ENCODE results near the gene TNS3.

The TNS3 gene

GRCh38 chr7:47490501-47491265, 91.2 kb downstream of the TNS3 start:
- H3K4me3 ChIP-seq (ENCODE audit: low read depth, low read length) = no peak overlapping the region

DNA sequence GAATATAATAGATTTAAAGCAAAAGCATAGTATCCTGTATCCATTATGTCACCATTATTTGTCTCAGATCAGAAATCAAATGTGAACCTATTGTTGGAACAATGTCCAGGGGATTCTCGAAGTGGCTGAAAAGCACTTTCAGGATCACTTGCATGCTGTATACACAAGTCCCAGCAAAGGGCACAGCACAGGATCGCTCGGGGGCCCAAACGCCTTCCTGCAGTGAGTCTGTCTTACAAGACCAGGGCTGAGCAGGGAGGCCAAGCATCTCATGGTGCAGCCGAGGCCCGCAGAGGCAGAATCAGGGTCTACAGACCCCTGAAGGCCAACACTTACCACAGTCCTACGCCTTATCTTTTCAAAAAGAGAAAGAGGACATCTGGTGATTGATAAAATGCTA, 92.3 kb downstream of the TNS3 start:
- H3K4me3 ChIP-seq (ENCODE audit: low read depth, low read length) = no peak overlapping the region

- no peak overlapping the region for H3K4me3 ChIP-seq (ENCODE audit: low read depth, low read length)
These were observed 93.0 kb downstream of the TNS3 start for GRCh38 chr7:47488969-47489342.

DNA sequence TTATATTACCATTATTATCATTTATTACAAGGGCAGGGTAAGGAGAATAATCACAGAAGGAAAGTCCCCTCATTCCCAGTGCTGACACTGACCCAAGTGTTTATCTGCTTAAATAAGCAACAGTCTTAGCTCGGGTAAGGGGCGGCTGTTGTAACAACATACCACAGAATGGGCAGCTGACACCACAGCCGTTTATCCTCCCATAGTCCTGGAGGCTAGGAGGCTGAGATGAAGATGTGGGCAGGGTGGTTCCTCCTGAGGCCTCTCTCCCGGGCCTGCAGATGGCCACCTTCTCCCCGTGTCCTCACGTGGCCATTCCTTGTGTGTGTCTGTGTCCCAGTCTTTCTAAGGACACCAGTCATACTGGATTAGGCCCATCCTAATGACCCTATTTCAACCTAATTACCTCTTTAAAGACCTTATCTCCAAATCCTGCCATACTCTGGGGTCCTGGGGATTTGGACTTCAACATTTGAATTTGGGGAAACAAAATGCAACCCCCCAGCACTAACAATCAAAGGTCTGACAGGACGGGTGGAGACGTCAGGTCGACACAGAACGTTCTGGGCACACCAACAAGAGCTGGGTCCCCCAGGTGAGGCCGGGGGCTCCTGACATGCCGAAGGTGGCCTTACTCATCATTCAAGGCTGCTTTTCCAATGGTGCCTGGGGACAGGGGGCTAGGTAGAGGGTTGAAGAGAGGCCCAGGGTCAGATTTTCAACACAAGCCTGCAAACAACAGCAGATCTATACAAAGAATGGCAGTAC, 93.5 kb downstream of the TNS3 start:
- no peak overlapping the region for H3K4me3 ChIP-seq (ENCODE audit: low read depth, low read length)

- H3K4me3 ChIP-seq (ENCODE audit: low read depth, low read length) = no peak overlapping the region
These were observed 96.1 kb downstream of the TNS3 start for GRCh38 chr7:47485640-47486435.

- H3K4me3 ChIP-seq (ENCODE audit: low read depth, low read length) = no peak overlapping the region
These were observed 96.8 kb downstream of the TNS3 start for GRCh38 chr7:47484923-47485639.

- H3K4me3 ChIP-seq (ENCODE audit: low read depth, low read length) = no peak overlapping the region
These were observed 97.5 kb downstream of the TNS3 start for GRCh38 chr7:47484457-47484856.

DNA sequence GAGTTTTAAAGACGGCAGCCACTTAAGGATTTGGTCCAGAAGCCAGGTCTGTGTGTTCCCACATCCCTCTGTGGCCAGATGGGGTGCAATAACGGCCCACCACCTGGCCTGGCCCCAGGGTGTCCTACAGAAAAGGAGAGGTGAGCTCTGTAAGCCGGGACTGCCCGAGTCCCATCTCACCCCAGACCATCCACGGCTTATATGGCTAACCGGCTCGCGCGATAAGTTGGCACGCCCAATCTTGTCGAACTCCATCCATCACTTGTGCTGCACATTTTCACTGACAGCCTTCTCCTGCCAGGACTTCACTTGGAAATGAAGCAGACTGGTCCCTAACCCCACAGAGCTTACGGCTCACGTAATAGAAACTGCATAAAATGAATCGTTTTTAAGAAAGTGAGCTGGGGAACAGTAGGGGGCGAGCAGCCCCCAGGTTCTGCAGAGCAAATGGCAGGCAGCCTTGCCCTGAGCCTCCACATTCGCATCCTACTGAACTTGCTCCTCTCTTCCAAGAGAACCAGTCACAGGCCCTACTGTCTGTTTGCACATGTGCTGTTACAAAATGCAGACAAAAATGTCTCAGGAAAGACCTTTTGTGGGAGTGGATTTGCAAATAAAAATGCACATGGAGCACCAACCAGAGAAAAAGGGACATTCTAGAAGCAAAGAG, 98.2 kb downstream of the TNS3 start:
- H3K4me3 ChIP-seq (ENCODE audit: low read depth, low read length) = no peak overlapping the region

DNA sequence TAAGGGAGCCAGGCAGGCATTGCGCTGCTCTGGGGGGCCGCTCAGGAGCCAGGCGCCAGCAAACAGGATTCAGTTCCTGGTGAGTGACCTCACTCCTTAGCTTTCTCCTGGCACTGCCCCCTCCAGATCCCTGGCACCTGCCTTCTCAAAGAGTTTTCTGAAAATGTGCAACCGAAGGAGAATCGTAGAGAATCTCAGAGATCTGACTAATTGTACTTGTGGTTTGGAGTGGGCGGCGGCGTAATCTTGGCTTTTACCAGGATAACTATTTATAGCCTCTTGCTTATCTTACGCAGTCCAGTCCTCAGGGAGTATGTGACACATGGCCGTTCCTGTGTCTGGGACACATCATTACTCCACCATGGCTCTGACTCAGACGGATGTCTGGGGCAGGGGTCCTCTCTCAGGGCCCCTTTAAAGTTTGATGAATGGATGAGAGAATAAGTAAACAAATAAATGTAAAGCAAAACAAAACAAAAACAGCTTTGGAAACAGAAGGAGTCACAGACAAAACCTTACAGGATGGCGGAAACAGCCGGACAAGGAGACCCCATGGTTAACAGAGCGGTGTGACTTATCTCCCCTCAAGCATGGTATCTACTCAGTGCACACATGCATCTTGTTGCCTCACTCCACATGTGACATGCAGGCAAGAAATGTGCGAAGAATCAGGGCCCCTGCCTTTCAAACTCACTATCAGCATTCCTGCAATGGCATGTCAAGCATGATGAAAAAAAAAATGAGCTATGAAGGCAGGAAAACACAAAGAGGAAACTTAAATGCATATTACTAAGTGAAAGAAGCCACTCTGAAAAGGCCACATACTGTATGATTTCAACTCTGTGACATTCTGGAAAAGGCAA, 99.7 kb downstream of the TNS3 start:
- H3K4me3 ChIP-seq (ENCODE audit: low read depth, low read length) = no peak overlapping the region

DNA sequence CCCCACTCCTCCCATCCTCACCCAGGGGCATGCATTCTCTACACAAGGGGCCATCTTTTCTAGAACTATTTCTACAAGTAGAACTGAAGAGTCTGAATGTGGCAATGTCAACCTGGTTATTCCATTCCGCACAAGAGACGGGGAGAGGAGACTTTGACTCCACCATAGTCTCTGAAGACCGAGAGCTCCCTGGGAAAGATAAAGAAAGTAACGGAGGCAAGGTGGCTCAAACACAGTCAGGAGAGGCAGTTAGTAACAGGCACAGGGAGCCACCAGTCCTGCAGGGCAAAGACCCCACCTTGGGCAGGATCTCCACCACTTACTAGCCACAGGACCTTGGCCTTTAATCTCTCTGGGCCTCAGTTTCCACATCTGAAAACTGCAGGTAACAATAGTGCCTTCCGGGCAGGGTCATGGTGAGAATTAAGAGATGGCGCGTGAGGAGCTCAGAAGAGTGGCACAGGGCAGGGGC, 100.3 kb downstream of the TNS3 start:
- H3K4me3 ChIP-seq (ENCODE audit: low read depth, low read length) = no peak overlapping the region

DNA sequence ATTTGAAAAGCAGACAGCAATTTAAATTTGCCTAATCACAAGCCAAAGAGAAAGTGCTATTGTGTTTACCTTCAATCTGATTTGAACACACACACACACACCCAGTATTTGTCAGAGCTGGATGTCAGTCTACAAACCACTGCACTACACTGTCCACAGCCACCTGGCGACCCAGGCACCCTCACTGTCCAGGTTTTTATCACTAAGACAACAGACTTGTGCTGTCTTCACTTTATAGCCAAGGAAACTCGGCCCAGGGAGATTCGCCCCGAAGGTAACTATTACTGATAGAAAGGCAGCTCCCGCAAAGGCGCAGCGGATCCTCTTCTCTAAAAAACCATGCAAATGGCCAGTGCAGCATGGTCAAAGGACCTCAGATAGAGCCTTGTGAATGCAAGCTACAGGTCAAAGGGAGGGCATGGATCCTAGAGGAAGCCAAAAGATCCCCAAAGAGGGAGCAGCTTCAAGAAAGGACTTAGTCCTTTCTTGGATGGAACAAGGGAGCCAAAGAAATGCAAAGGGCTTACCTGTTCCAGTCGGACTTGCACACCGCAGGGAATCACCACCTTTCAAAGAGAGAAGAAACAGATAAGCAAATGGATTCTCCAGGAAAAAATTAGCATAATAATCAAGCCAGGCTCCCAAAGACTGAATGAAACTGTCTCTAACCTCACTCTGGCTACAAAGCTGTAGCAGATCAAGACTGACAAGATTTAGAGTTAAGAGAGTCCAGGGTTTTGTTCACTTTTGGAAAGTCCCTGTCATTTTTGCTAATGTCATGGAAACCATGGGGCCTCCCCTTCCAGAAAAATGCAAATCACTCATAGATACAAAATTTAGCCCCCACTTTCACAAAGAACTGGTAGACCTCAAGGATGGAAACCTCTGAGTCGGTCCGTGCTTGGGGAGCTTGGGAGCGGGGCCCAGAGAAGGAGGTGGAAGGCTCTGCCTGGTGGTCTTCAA, 101.1 kb downstream of the TNS3 start:
- no peak overlapping the region for H3K4me3 ChIP-seq (ENCODE audit: low read depth, low read length)

DNA sequence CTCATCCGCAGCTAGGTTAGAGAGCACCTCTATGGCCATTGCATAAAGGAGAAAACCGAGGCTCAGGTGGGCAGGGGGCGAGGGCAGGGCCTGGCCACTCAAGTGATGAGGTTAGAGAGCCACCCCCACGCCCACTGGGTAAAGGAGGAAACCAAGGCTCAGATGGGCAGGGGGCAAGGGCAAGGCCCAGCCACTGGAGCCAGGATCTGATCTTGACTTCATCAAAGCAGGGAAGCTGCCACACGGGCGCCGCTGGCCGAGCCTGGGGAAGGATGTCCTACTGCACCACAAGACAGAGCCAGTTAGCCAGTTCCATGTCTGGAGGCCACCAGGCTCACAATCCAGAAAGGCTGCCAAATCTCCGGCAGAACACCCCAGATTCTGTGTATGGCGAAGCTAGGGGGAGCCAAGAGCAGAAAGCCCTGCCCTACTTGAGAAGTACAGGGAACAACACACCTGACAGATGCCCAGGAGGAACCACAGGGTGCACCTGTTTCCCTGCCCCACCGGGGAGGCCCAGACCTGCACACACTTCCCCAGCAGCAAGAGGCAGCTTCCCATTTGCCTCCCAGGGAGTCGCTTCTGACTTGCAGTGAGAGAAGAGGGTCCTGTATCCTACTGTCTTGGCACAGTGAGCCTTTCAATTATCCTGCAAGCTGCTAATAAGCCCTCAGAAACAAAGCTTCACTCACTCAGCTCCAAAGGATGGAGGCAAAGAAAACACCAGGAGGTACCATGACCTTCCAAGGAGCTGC, 101.9 kb downstream of the TNS3 start:
- H3K4me3 ChIP-seq (ENCODE audit: low read depth, low read length) = no peak overlapping the region

DNA sequence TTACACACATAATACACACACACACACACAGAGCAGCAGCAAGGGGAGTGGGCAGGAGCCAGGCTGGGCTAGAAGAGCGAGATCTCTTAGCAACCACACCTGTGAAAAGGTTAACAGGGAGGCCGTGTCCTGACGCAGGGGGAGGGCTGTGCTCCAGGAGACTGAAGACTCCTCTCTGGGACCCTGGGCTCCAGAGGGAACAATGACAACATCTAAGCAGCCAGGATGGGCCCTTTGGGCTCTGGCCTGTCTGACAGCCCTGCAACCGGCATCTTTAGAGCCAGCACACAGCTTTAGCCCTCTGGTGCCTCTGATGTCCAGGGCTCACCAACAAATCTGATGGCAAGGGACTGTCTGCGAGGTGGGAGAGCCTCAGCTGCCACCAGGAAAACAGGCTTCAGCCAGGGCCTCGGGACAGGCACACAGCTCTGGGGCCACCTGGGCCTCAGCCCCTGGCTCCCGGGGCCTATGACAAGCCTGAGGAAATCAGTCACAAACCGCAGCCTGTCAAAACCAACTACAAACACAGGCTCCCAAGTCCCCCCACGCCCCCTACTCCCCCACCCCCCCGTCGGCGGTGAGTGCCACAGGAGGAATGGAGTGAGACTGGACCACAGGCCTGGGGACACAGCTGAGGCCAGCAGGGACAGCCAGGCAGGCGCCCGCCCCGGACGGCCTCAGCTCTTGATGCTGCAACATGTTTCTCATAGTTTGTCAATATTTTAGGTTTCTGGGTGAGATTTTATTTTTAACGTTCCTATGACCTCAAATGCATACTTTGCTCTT, 102.8 kb downstream of the TNS3 start:
- H3K4me3 ChIP-seq (ENCODE audit: low read depth, low read length) = no peak overlapping the region

- H3K4me3 ChIP-seq (ENCODE audit: low read depth, low read length) = no peak overlapping the region
These were observed 103.9 kb downstream of the TNS3 start for GRCh38 chr7:47478017-47478344.

GRCh38 chr7:47477191-47478016, 104.5 kb downstream of the TNS3 start:
- H3K4me3 ChIP-seq (ENCODE audit: low read depth, low read length) = no peak overlapping the region

GRCh38 chr7:47475880-47476227, 106.1 kb downstream of the TNS3 start:
- H3K4me3 ChIP-seq (ENCODE audit: low read depth, low read length) = no peak overlapping the region

Data from iPS-11a (cell line).